ENCODE results near the gene GALNS.
"Not testable (repeated sequence)": the region's sequence is repeated elsewhere in the genome, so short reads cannot be mapped to it uniquely, and the experiment has no call there.

GALNS gene

DNA sequence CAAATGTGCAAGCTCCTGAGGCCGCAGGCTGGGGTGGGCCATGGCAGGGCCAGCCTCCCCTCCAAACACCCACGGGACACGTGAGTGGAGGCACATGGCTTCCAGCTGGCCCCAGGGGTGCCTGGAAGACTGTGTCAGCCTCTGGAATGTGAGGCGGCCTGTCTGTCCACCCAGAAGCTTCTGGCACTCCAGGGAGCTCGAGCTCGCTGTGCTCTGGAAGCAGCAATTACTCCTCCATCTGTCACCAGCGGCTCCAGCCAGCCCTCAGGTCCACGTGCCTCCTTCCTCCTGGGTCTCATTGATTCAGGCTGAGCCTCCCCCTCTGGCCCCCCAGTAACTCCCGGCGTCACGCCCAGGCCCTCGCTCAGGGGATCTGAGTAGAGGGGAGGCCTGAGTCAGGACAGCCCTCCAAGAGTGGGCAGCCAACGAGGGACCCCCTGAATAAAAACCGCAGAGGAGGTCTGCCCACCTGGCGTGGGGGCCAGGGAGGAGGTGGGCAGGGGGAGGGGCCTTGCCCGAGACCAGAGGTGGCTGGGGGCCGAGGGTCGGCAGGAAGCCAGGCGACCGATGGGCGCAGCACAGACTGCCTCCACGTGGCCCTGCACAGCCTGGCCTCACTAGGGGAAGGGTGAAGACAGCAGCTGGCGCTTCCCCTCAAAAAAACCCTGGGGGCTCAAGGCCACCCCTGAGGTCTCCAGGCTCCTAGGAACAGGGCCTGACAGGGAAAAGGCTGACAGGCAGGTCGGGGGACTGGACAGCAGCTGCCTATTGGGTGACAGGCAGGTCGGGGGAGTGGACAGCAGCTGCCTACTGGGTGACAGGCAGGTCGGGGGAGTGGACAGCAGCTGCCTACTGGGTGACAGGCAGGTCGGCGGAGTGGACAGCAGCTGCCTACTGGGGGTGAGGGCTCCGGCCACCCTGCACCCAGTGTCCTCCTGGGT lies 83.6 kb downstream of the GALNS start:
- DNase-seq (ENCODE audit: low read depth in 1 of 2, low spot score in 1 of 2): no peak

DNA sequence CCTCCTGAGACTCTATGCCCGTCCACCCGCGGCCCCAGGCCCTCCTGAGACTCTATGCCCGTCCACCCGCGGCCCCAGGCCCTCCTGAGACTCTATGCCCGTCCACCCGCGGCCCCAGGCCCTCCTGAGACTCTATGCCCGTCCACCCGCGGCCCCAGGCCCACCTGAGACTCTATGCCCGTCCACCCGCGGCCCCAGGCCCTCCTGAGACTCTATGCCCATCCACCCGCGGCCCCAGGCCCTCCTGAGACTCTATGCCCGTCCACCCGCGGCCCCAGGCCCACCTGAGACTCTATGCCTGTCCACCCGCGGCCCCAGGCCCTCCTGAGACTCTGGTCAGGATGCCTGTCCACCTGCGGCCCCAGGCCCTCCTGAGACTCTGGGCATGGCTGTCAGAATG lies 85.0 kb downstream of the GALNS start:
- not testable (repeated sequence) for DNase-seq (ENCODE audit: low read depth in 1 of 2, low spot score in 1 of 2)

GRCh38 chr16:88771294-88771772 lies 85.4 kb downstream of the GALNS start:
- no peak for DNase-seq (ENCODE audit: low read depth in 1 of 2, low spot score in 1 of 2)

DNA sequence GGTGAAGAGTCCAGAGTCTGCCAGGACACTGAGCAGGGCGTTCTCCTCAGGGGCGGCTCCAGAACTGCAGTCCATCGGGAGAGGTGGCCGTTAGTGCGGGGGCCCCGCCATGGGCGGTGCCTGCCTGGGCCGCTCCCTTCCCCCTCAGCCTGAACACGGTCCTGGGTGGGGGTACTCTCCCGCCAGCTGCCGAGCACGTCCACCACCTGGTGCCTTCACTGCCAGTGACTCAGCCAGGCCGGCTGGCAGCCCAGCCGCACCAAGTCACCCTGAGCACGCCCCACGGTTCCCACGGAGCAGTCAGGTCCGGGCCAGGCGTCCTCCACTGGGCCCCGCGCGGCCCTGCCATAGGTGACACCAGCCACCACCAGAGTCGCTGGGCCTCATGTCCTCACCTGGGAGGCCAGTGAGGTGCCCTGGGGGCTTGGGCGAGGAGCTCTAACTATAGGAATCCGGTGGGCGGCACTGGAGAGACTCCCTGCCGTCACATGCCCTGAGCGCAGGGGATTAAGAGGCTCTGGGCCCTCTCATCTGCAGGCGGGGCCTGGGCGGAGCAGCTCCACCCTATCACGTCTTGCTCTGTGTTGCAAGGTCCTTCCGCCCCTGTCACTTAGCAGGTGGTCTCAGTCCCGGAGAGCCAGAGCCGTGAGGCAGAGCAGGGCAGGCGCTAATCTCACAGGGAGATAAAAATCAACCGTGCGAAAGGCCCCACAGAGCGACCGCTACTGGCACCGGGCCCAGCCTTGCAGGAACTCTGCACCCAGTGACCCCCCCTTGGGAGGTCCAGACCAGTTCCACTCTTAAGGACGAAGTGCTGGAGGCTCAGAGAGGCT lies 86.1 kb downstream of the GALNS start:
- DNase-seq (ENCODE audit: low read depth in 1 of 2, low spot score in 1 of 2): no peak

DNA sequence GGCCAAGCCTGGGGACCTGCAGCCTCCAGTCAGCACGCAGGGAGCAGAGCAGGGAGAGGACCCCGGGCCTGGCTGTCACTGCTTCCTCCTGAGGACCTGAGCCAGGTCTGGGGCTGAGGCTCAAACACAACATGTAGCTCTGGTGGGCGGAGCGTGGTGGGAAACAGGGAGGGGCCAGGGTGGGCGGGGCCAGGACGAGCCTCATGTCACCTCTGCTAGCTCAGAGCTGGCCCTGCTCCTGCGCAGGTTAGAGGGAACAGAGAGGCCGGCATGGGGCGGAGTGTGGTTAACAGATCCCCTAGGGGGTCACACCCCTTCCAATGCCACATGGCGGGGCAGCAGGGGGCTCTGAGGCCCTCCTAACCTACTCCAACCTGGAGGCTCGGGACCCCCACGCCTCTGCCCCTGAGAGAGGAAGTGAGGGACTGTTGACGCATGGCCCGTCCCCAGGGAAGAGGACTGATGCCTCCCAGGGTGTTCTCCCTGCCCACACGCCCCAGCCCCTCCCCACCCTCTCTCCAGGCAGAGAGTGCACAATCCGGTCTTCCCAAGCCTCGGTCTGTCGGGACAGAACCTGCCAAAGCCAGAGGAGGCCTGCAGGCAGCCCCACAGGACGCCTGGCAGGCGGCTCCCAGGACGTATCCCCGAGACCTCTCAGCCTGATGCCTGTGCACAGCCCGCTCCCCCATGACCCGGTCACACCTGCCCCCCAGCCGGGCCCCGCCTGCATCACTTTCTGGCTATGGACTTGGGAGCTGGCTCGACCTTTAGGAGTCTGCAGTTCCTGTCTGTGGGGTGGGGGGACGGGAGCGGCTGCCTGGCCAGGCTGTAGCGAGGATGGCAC lies 86.9 kb downstream of the GALNS start:
- no peak for DNase-seq (ENCODE audit: low read depth in 1 of 2, low spot score in 1 of 2)

- no peak for DNase-seq (ENCODE audit: low read depth in 1 of 2, low spot score in 1 of 2)
Observed at GRCh38 chr16:88768071-88768783, 88.5 kb downstream of the GALNS start.

GRCh38 chr16:88767546-88768070 lies 89.1 kb downstream of the GALNS start:
- no peak for DNase-seq (ENCODE audit: low read depth in 1 of 2, low spot score in 1 of 2)

DNA sequence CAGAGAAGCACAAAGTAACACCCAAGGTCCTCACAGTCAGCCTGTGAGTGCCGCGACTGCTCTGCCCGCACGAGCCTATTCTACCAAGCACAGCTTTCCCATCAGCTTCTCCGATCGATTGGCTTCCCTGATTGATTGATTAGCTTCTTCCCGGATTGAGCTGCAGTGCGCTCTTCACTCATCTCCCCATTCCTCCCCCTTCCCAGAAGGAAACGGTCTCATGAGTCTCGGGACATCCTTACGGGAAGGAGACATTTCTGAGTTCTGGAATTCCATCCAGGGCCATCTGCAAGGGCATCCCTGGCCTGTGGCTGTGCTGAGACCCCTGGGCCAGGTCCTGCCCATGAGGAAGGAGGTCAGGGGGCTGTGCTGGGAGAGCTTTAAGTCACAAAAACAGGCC lies 89.8 kb downstream of the GALNS start:
- no peak for DNase-seq (ENCODE audit: low read depth in 1 of 2, low spot score in 1 of 2)

DNA sequence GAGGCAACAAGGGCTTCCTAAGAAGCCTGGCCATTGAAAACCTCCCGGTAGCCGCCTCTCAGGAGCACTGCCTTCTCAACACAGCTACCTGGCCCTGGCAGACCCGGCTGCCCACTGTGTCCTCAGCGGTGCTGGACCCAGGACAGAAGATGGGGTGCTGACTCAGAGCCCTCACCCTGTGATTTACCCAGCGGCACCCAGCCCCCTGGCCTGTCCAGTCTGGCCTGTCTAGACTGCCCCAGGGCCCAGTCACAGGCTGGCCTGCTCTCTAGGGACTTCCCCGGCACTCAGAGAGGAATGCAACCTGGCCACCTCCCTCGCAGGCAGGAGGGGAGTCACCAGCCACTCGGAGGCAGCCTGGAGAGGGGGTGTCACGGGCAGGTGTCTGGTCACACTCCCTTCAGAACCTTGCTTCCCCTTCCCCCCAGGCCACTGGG lies 91.8 kb downstream of the GALNS start:
- no peak for DNase-seq (ENCODE audit: low read depth in 1 of 2, low spot score in 1 of 2)

DNA sequence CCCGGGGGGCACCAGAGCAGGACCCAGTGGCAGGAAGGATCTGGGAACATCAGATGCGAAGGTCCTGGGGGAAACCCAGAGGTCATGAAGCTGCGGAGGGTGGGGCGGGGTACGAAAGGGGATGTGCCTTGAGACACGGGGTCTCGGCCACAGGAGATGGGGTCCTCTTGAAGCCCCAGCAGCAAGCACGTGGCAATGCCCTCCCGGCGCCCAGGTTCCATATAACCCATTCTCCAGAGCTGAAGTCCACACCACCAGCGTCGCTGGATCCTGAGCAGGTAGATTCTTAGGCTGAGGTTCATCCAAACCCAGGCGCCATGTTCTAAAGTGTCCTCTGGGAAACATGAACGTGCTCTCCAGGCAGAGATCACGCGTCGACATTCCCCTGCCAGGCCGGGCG lies 92.7 kb downstream of the GALNS start:
- no peak for DNase-seq (ENCODE audit: low read depth in 1 of 2, low spot score in 1 of 2)

Data from activated T-helper 1 cell treated with anti-CD3 and anti-CD28 coated beads, Interleukin-2, amount 50 U/mL, for 16 hours (primary cell).